ENCODE results near the gene C16orf95. TPM values are rescaled to one million over a fixed set of nuclear protein-coding genes. Genes with fewer than 3 reads are reported as not detected.

The C16orf95 gene
- total and polyA plus RNA-seq, 5 experiments from 2014 or later = 1.5 to 4.9 (median 2.6) TPM

DNA sequence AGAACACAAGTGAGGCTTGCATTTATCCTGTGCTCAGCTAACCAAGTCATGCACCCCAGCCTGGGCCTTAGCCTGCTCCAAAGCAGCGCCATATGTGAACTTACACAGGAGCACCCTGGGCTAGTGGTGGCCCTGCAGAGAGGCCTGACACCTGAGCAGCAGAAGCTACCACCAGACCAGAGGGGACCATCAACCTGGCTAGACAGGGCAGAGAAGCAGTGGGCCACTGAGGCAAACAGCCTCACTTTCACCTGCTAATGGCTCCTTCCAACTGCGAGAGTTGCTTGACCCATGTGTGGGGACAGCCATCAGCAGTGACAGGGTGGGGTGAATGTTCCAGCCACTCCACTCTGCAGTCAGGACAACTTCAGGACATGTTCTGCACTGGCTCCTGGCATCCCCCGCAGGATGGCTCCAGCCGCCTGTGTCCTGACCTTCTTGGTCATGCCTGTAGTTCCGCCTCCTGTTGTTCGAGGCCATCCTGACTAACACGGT lies 2.9 kb upstream of the C16orf95 start:
- Mint-ChIP-seq H3K36me3 (no peaks in the 10 kb centered on the region), H3K4me3 (no peak overlapping the region), H3K9me3 (no peaks in the 10 kb centered on the region), H3K4me1 (peaks cover 5 to 30% (median 23%) of the 10 kb centered on the region in 4 donors), H3K27ac (peak overlapping the region in 1 of 10 donors; percentile 24), H3K27me3 (peaks cover 0 to 3% (median 0%) of the 10 kb centered on the region in 5 donors)
- DNase-seq = no peak
- no peak for ATAC-seq
- POLR2A ChIA-PET = no interaction called here

DNA sequence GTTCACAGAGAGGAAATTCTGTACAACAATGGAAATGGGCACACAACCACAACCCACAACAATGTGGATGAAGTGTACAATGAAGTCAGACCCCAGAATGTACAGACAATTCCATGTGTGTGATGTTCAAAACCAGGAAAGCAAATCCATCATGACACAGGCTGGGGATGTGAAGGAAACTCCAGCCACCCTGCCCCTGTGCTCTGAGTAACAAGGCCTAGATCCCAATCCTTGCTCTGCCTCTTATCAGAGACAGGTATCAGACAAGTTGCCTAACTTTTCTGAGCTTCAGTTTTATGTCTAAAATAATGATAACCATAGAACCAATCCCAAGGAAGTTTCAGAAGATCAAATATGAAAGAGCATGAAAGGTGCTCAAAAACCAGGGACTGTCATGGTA lies 1.8 kb upstream of the C16orf95 start:
- ATAC-seq = no peak
- DNase-seq = no peak
- H3K9me3 Mint-ChIP-seq = no peaks in the 10 kb centered on the region
- no peaks in the 10 kb centered on the region for H3K36me3 Mint-ChIP-seq
- peaks cover 5 to 21% (median 18%) of the 10 kb centered on the region in 4 donors for H3K4me1 Mint-ChIP-seq
- POLR2A ChIA-PET = interaction anchor here (2.6 kb wide), 1 partner anchor 65 kb away, joined by 34 read pairs; the partner anchor contains the start of gene FBXO31
- H3K27me3 Mint-ChIP-seq = peaks cover 0 to 3% (median 0%) of the 10 kb centered on the region in 5 donors
- peak overlapping the region in 5 of 10 donors; percentile 94 to 98 (median 95) for H3K27ac Mint-ChIP-seq
- peak overlapping the region; percentile 93 to 99 (median 97) for H3K4me3 Mint-ChIP-seq

DNA sequence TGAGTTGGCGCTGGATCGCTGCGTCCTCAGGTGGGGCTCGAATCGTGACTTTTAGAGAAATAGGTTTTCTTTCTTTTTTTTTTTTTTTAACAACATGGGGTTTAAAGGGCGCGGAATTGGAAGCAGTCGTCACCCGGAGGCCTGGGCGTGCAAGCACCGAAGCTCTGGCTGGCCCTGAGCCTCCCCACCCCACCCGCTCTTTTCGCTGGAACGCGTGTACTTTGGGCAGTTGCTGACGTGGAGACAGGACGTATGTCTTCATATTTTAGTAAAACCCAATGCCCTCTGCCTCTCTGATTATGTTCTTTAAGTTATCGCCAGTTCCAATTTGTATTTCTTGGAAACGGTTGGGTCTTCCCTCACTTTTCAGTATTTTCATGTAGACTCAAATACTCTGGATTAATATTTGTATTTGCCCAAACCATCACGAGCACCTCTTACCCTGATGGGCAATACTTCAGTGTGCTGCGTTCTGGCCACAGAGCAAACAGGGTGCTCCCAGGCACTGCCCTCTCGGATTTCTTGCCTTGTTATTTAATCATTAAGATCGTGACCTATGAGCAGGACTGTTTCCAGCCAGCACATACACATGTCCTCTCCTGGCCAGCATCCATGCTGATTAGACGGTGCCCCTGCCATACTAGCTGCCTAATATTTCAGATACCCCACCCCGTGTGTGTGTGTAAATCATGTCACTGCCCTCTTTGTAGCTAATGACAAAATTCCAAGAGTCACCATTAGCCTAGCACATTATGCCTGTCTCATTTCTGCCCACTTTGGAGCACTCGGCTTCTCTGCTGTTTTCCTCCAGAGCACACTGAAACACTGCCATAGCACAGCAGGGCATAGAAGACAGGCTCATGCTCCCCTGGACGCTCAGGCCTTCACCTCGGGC lies 805 bp upstream of the C16orf95 start:
- H3K4me3 Mint-ChIP-seq = peak overlapping the region; percentile 93 to 99 (median 97)

DNA sequence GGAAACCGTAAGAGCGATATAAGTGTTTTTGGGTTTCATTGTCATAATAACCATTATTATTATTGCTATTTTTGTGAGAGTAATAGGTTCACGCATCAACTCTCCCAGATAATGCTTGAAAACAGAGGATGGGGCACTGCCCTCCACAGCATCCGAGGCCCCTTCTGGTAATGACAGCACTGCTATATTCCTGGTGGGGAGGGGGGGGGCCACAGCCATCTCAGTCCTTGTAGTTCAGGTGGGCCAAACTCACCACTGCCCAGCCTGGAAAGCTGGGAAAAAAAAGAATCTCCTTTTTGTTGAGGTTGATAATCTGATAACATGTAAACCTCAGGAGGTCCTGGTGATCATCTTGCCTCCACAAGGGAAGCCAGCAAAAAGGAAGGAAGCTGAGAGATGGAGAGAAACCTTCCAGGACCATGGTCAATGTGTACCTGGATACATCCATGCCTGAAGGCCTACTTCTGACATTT lies 706 bp downstream of the C16orf95 start:
- Mint-ChIP-seq H3K27ac (peak overlapping the region; percentile 82 to 99 (median 96)), H3K27me3 (peaks cover 0 to 3% (median 0%) of the 10 kb centered on the region in 5 donors), H3K9me3 (no peaks in the 10 kb centered on the region), H3K4me1 (peaks cover 5 to 21% (median 18%) of the 10 kb centered on the region in 4 donors), H3K4me3 (peak overlapping the region; percentile 93 to 99 (median 97)), H3K36me3 (no peaks in the 10 kb centered on the region)
- ATAC-seq (no peak), DNase-seq (no peak)
- POLR2A ChIA-PET = interaction anchor here (1.0 to 2.6 kb wide), 7 partner anchors 16 to 319 kb away, joined by 4 to 34 read pairs (median 9); partner anchors contain the start of gene FBXO31

More for the DNA sequence above, 805 bp upstream of the C16orf95 start:
- no peaks in the 10 kb centered on the region for H3K9me3 Mint-ChIP-seq
- POLR2A ChIA-PET = interaction anchor here (0.7 to 2.6 kb wide), 11 partner anchors 14 to 317 kb away, joined by 3 to 34 read pairs (median 7); partner anchors contain the start of gene FBXO31
- H3K27ac Mint-ChIP-seq = peak overlapping the region; percentile 88 to 99 (median 96)
- peaks cover 5 to 21% (median 18%) of the 10 kb centered on the region in 4 donors for H3K4me1 Mint-ChIP-seq
- DNase-seq (peak in 1 of 10 donors; percentile 9), ATAC-seq (peak; percentile 21 to 26)
- peaks cover 0 to 3% (median 0%) of the 10 kb centered on the region in 5 donors for H3K27me3 Mint-ChIP-seq
- H3K36me3 Mint-ChIP-seq = no peaks in the 10 kb centered on the region

DNA sequence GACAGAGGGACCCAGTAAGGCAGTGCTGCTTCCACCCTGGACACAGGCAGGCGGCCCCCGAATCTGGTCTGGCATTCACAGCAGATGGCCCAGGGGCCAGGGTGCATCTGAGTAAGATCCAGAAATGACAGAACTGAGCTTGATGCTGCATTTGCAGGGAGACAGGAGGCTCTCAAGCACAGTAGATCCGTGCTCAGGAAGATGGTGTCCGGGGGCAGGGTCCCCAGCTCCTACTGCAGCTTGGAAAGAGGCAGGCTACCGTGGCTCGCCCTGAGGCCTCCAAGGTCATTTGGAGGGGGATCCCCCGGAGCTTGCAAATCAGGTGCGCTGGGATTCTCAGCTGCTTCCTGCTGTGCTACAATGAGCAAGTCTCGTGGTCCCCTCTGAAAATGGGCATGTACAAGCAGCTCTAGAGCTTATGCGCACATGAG lies 2.2 kb downstream of the C16orf95 start:
- DNase-seq (peak in 1 of 10 donors; percentile 44), ATAC-seq (no peak)
- Mint-ChIP-seq H3K9me3 (no peaks in the 10 kb centered on the region), H3K27me3 (peaks cover 0 to 3% (median 0%) of the 10 kb centered on the region in 5 donors), H3K4me3 (no peak overlapping the region), H3K4me1 (peaks cover 5 to 21% (median 18%) of the 10 kb centered on the region in 4 donors), H3K27ac (peak overlapping the region in 2 of 10 donors; percentile 24 to 59), H3K36me3 (no peaks in the 10 kb centered on the region)
- POLR2A ChIA-PET = interaction anchor here (1.3 kb wide), 1 partner anchor 68 kb away, joined by 4 read pairs; the partner anchor contains the start of gene FBXO31

DNA sequence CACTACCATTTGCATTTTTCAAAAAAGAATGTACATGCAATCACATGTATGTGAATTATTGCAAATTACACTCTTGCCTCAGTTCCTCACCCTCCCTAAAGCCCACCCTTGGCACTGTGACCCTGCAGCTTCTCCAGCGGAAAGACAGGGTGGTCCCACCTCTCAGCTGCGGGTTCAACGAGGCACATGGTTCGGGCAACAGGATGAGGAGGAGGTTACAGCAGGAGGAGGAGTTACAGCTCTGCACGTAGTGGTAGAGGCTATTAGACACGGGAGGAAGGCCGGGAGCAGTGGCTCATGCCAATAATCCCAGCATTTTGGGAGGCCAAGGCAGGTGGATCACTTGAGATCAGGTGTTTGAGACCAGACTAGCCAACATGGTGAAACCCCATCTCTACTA lies 5.2 kb downstream of the C16orf95 start:
- Mint-ChIP-seq H3K4me1 (peaks cover 0 to 3% (median 2%) of the 10 kb centered on the region in 4 donors), H3K36me3 (peaks cover 0 to 3% (median 3%) of the 10 kb centered on the region in 3 donors), H3K27me3 (peaks cover 0 to under 1% (median 0%) of the 10 kb centered on the region in 5 donors), H3K4me3 (no peak overlapping the region), H3K9me3 (peaks cover 0 to 5% (median 4%) of the 10 kb centered on the region in 9 donors), H3K27ac (no peak overlapping the region)
- DNase-seq (no peak), ATAC-seq (no peak)
- POLR2A ChIA-PET = no interaction called here

DNA sequence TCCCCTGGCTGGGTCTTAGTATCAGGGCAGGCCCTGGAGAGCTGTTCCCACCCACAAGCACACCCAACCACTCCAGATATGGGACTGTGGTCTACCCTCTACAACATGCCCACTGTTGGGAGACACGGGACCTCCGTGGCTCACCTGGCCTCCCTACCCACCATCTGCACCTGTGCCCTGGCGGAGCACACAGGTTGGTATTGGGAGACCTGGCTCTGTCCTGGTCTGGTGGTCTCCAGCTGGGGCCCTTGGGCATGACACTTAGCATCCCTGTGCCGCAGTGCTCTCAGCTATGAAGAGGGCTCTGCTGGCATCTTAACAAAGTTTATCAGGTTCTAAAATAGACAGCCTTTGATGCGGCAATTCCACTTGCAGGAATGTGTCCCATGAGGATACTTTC lies 5.8 kb downstream of the C16orf95 start:
- H3K4me3 Mint-ChIP-seq = no peak overlapping the region
- DNase-seq (no peak), ATAC-seq (no peak)
- H3K27me3 Mint-ChIP-seq = no peaks in the 10 kb centered on the region
- H3K27ac Mint-ChIP-seq = no peak overlapping the region
- H3K9me3 Mint-ChIP-seq = peaks cover 0 to 5% (median 4%) of the 10 kb centered on the region in 9 donors
- H3K36me3 Mint-ChIP-seq = peaks cover 0 to 3% (median 3%) of the 10 kb centered on the region in 3 donors
- no peaks in the 10 kb centered on the region for H3K4me1 Mint-ChIP-seq
- POLR2A ChIA-PET = no interaction called here

DNA sequence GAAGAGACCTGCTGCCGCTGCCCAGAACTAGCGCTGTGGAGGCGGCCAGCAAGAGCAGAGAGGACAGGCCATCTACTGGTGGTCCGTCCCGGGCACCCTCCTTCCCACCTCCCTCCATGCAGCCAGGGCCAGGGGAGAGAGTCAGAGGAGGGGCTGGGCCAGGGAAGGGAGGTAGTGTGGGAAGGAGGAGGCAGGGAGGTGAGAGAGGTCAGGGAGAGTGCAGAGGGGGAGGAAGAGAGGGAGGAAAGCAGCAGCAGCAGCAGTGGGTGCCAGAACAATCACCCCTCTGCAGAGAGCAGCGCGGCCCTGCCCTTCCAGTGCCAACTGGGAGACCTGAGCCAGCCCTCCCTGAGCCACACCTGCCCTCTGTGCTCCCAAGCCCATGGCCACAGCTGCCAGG lies 6.6 kb downstream of the C16orf95 start:
- ATAC-seq = no peak
- Mint-ChIP-seq H3K27me3 (no peaks in the 10 kb centered on the region), H3K27ac (no peak overlapping the region), H3K4me3 (no peak overlapping the region), H3K4me1 (no peaks in the 10 kb centered on the region), H3K36me3 (peaks cover 0 to 3% (median 3%) of the 10 kb centered on the region in 3 donors), H3K9me3 (peaks cover 0 to 5% (median 4%) of the 10 kb centered on the region in 9 donors)
- DNase-seq = no peak
- POLR2A ChIA-PET = no interaction called here

DNA sequence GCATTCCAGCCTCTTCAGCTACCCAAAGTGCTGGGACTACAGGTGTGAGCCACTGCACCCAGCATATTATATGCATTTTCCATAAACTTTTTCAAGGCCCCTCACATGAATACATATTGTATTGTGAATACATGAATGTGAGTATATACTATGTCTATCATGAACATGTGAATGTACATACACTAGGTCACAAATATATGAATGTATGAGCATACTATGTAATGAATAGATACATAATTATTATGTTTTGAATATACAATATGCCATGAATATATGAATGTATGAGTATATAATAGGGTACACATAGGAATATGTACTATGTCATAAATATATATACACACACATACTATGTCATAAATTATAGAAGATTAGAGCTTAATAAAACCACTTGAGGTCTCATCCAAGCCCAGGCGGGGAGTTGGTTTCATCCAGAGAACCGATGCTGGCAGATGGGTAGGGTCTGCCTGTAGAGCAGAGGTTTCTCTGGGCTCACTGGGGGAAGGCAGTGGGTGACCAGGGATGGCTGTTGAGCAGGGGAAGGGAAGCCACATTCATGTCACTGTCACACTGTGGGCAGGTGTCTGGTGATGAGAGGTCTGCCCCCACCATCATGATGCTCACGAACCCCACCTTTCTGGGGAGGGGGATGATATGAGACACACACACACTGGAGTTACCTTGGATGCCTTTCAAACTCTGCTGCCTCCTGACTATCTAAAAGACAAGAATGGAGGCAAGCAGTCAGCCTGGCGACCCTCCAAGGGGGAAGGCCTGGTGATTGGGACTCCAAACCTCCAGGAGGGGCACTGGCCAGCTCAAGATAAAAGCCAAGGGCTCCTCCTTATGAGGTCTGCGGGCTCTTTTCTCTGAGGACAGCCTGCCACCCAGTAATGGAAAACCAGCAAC lies 7.3 kb downstream of the C16orf95 start:
- no peak overlapping the region for H3K4me3 Mint-ChIP-seq

DNA sequence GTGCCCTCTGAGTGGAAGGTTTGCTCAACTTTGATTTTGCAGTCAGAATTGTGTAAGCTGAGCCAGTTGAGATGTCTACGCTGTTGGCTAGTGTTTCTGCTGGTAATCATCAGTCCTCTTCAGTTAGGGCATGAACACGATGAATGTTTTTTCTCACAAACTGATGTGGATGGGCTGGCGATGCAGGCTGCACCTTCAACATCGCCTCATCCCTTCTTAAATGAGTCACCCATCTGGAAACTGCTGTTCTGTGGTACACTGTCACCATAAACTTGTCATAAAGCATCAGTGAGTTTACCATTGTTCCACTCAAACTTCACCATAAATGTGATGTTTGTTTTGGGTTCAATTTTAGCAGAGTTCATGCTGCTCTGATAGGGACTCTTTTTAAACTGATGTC lies 8.4 kb downstream of the C16orf95 start:
- no peak overlapping the region for H3K27ac Mint-ChIP-seq
- peaks cover 0 to 5% (median 4%) of the 10 kb centered on the region in 9 donors for H3K9me3 Mint-ChIP-seq
- DNase-seq (no peak), ATAC-seq (no peak)
- H3K4me1 Mint-ChIP-seq = peaks cover 0 to 2% (median 0%) of the 10 kb centered on the region in 4 donors
- no peaks in the 10 kb centered on the region for H3K27me3 Mint-ChIP-seq
- no peak overlapping the region for H3K4me3 Mint-ChIP-seq
- POLR2A ChIA-PET = no interaction called here
- peaks cover 0 to 3% (median 3%) of the 10 kb centered on the region in 3 donors for H3K36me3 Mint-ChIP-seq

More for the DNA sequence above, 7.3 kb downstream of the C16orf95 start:
- H3K9me3 Mint-ChIP-seq = peaks cover 0 to 5% (median 4%) of the 10 kb centered on the region in 9 donors
- no peaks in the 10 kb centered on the region for H3K27me3 Mint-ChIP-seq
- DNase-seq = no peak
- H3K36me3 Mint-ChIP-seq = peaks cover 0 to 3% (median 3%) of the 10 kb centered on the region in 3 donors
- H3K27ac Mint-ChIP-seq = peak overlapping the region in 1 of 10 donors; percentile 45
- POLR2A ChIA-PET = no interaction called here
- ATAC-seq = no peak
- peaks cover 0 to under 1% (median 0%) of the 10 kb centered on the region in 4 donors for H3K4me1 Mint-ChIP-seq

DNA sequence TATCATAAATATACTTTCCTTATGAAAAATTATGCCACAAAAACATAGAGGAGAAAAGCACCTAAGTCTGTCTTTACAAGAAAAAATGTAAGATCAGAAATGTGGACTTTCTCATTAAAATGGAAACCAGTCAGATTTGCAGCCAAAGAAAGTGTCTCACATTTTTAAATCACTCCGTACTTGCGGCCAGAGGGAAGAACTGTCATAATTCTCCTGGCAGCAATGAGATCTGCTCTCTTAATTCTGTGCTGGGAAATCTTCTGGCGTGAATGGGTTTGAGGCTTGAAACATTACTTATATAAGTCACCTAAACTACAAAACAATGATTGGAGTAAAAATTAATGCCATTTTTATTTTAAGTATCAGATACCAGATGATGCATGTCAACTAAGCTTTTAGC lies 10.7 kb downstream of the C16orf95 start:
- peaks cover 0 to 6% (median 3%) of the 10 kb centered on the region in 4 donors for H3K4me1 Mint-ChIP-seq
- H3K27me3 Mint-ChIP-seq = no peaks in the 10 kb centered on the region
- no peak for ATAC-seq
- H3K4me3 Mint-ChIP-seq = no peak overlapping the region
- no peak overlapping the region for H3K27ac Mint-ChIP-seq
- H3K9me3 Mint-ChIP-seq = peaks cover 0 to 5% (median 4%) of the 10 kb centered on the region in 9 donors
- peaks cover 0 to 3% (median 3%) of the 10 kb centered on the region in 3 donors for H3K36me3 Mint-ChIP-seq
- POLR2A ChIA-PET = no interaction called here
- no peak for DNase-seq
